Esophagus squamous epithelium (tissue), 4 donors: ENCODE results near the gene SERGEF.

ENCODE experiments used
- POLR2A ChIP-seq, 4 donors: fragments of 450-650 bp; IDR thresholded peaks; one replicate each; pipeline ENCODE4 v1.6.1; 2017; ENCODE audit warnings: antibody characterized with exemption in 4 of 4, mild to moderate bottlenecking in 4 of 4, moderate library complexity in 3 of 4
- TF ChIP-seq, protein P1 (sequence below), 6 experiments: fragments of 450-650 bp in 4 of 6; fragments of 200-600 bp in 2 of 6; sonication (generic) in 2 of 6; IDR thresholded peaks; one replicate each; pipeline ENCODE4 v1.5.1; 2016 to 2019; ENCODE audit warnings: antibody characterized with exemption in 6 of 6, mild to moderate bottlenecking in 4 of 6, moderate library complexity in 4 of 6

DNA sequence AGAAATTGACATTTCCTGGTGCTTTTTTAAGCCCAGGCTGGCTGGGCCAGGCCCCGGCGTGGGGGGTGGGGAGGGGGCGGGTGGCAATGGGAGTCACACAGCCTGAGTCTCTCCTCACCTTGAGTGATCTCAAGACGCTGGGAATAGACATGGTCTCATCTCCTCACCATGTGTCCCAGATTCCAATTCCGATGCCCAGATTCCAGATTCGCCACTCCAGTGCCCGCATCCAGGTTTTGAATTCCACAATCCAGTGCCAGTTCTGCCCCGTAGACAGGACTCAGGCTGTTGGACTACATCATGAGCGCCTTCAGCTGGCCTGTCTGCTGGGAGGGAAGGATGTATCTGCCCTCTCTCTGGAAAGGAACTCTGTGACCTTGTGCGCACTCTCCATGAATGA is 259.2 kb downstream of the SERGEF start:
- TF ChIP-seq, protein P1, sequence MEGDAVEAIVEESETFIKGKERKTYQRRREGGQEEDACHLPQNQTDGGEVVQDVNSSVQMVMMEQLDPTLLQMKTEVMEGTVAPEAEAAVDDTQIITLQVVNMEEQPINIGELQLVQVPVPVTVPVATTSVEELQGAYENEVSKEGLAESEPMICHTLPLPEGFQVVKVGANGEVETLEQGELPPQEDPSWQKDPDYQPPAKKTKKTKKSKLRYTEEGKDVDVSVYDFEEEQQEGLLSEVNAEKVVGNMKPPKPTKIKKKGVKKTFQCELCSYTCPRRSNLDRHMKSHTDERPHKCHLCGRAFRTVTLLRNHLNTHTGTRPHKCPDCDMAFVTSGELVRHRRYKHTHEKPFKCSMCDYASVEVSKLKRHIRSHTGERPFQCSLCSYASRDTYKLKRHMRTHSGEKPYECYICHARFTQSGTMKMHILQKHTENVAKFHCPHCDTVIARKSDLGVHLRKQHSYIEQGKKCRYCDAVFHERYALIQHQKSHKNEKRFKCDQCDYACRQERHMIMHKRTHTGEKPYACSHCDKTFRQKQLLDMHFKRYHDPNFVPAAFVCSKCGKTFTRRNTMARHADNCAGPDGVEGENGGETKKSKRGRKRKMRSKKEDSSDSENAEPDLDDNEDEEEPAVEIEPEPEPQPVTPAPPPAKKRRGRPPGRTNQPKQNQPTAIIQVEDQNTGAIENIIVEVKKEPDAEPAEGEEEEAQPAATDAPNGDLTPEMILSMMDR (IDR thresholded peaks at IDR 0.05) = no peak
- TF ChIP-seq POLR2A (IDR thresholded peaks at IDR 0.05) = no peak
